ENCODE data around the gene BTC. TPM values are rescaled to one million over a fixed set of nuclear protein-coding genes. Genes with fewer than 3 reads are reported as not detected.

BTC gene
- total and polyA plus RNA-seq, 4 donors: 0.09 to 0.84 (median 0.36) TPM

GRCh38 chr4:74751247-74751646 lies 43.1 kb downstream of the BTC start:
- no peak overlapping the region for H3K9ac ChIP-seq (ENCODE audit: low read depth in 1 of 2, low read length in 2 of 2)
- H3K27ac ChIP-seq (ENCODE audit: low read depth in 1 of 2, low read length in 2 of 2): no peak overlapping the region
- DNase-seq (ENCODE audit: low spot score): no peak
- H3K27me3 ChIP-seq (ENCODE audit: control insufficient read depth in 4 of 4, insufficient read depth in 4 of 4, low read length in 3 of 4): no peaks in the 10 kb centered on the region
- TF ChIP-seq GABPA (IDR thresholded peaks at IDR 0.05 in 1 of 2, conservative IDR thresholded peaks at IDR 0.05 in 1 of 2) (no peak), FOXA2 (IDR thresholded peaks at IDR 0.05) (no peak), ZBTB33 (IDR thresholded peaks at IDR 0.05) (no peak), YY1 (IDR thresholded peaks at IDR 0.05) (no peak), RAD21 (IDR thresholded peaks at IDR 0.05) (no peak), HNF4G (IDR thresholded peaks at IDR 0.05) (no peak), SP1 (IDR thresholded peaks at IDR 0.05) (no peak), REST (IDR thresholded peaks at IDR 0.05) (no peak), FOXA1 (IDR thresholded peaks at IDR 0.05) (no peak), RXRA (IDR thresholded peaks at IDR 0.05) (no peak), EGR1 (IDR thresholded peaks at IDR 0.05; ENCODE audit: low read depth in 2 of 2) (no peak), TAF1 (conservative IDR thresholded peaks at IDR 0.05) (no peak), ATF3 (IDR thresholded peaks at IDR 0.05) (no peak), MAX (IDR thresholded peaks at IDR 0.05) (no peak), JUND (IDR thresholded peaks at IDR 0.05) (no peak)
- WGBS: 72% methylated on average over 5 of the region's 5 CpGs
- H3K4me3 ChIP-seq (ENCODE audit: low read depth in 1 of 3, low read length in 3 of 3): no peak overlapping the region
- H3K36me3 ChIP-seq (ENCODE audit: control insufficient read depth in 4 of 4, insufficient read depth in 3 of 4, low read depth in 1 of 4, low read length in 3 of 4): no peaks in the 10 kb centered on the region
- no peaks in the 10 kb centered on the region for H3K4me1 ChIP-seq (ENCODE audit: control insufficient read depth in 4 of 4, insufficient read depth in 4 of 4, low read length in 3 of 4)
- no peaks in the 10 kb centered on the region for H3K9me3 ChIP-seq (ENCODE audit: control insufficient read depth in 4 of 4, low read length in 3 of 4)

- WGBS: 51% methylated on average over 1 of the region's 1 CpG
- no peak for TF ChIP-seq SP1 (IDR thresholded peaks at IDR 0.05)
- TF ChIP-seq HNF4G (IDR thresholded peaks at IDR 0.05): no peak
- no peak for TF ChIP-seq JUND (IDR thresholded peaks at IDR 0.05)
- no peak for TF ChIP-seq RAD21 (IDR thresholded peaks at IDR 0.05)
- no peak for TF ChIP-seq TAF1 (conservative IDR thresholded peaks at IDR 0.05)
- TF ChIP-seq YY1 (IDR thresholded peaks at IDR 0.05): no peak
Measured at GRCh38 chr4:74742185-74742584, 52.1 kb downstream of the BTC start.

More at GRCh38 chr4:74742185-74742584, 52.1 kb downstream of the BTC start:
- H3K4me1 ChIP-seq (ENCODE audit: control insufficient read depth in 4 of 4, insufficient read depth in 4 of 4, low read length in 3 of 4): no peaks in the 10 kb centered on the region
- no peaks in the 10 kb centered on the region for H3K36me3 ChIP-seq (ENCODE audit: control insufficient read depth in 4 of 4, insufficient read depth in 3 of 4, low read depth in 1 of 4, low read length in 3 of 4)
- H3K27me3 ChIP-seq (ENCODE audit: control insufficient read depth in 4 of 4, insufficient read depth in 4 of 4, low read length in 3 of 4): no peaks in the 10 kb centered on the region
- H3K9me3 ChIP-seq (ENCODE audit: control insufficient read depth in 4 of 4, low read length in 3 of 4): no peaks in the 10 kb centered on the region
- H3K9ac ChIP-seq (ENCODE audit: low read depth in 1 of 2, low read length in 2 of 2): no peak overlapping the region
- H3K4me3 ChIP-seq (ENCODE audit: low read depth in 1 of 3, low read length in 3 of 3): no peak overlapping the region
- no peak for DNase-seq (ENCODE audit: low spot score)
- no peak overlapping the region for H3K27ac ChIP-seq (ENCODE audit: low read depth in 1 of 2, low read length in 2 of 2)
